ENCODE measurements around the gene ITPR2.

ITPR2 gene

GRCh38 chr12:26460361-26460760 is 372.6 kb downstream of the ITPR2 start:
- no peak overlapping the region for H3K4me3 ChIP-seq (ENCODE audit: low read depth, low read length)
- TF ChIP-seq CTCF (IDR thresholded peaks at IDR 0.05; ENCODE audit: borderline replicate concordance, insufficient read depth, low read depth, low read length) = no peak

GRCh38 chr12:26455936-26456574 is 376.9 kb downstream of the ITPR2 start:
- no peak for TF ChIP-seq CTCF (IDR thresholded peaks at IDR 0.05; ENCODE audit: borderline replicate concordance, insufficient read depth, low read depth, low read length)
- no peak overlapping the region for H3K4me3 ChIP-seq (ENCODE audit: low read depth, low read length)

- no peak overlapping the region for H3K4me3 ChIP-seq (ENCODE audit: low read depth, low read length)
- TF ChIP-seq CTCF (IDR thresholded peaks at IDR 0.05; ENCODE audit: borderline replicate concordance, insufficient read depth, low read depth, low read length) = no peak
Observed at GRCh38 chr12:26453246-26453645, 379.7 kb downstream of the ITPR2 start.

GRCh38 chr12:26452511-26452910 is 380.5 kb downstream of the ITPR2 start:
- no peak for TF ChIP-seq CTCF (IDR thresholded peaks at IDR 0.05; ENCODE audit: borderline replicate concordance, insufficient read depth, low read depth, low read length)

GRCh38 chr12:26451763-26452162 is 381.2 kb downstream of the ITPR2 start:
- no peak for TF ChIP-seq CTCF (IDR thresholded peaks at IDR 0.05; ENCODE audit: borderline replicate concordance, insufficient read depth, low read depth, low read length)
- no peak overlapping the region for H3K4me3 ChIP-seq (ENCODE audit: low read depth, low read length)

More at GRCh38 chr12:26452511-26452910, 380.5 kb downstream of the ITPR2 start:
- H3K4me3 ChIP-seq (ENCODE audit: low read depth, low read length) = no peak overlapping the region

GRCh38 chr12:26445909-26446308 is 387.1 kb downstream of the ITPR2 start:
- no peak overlapping the region for H3K4me3 ChIP-seq (ENCODE audit: low read depth, low read length)
- no peak for TF ChIP-seq CTCF (IDR thresholded peaks at IDR 0.05; ENCODE audit: borderline replicate concordance, insufficient read depth, low read depth, low read length)

GRCh38 chr12:26443309-26443708 is 389.7 kb downstream of the ITPR2 start:
- no peak for TF ChIP-seq CTCF (IDR thresholded peaks at IDR 0.05; ENCODE audit: borderline replicate concordance, insufficient read depth, low read depth, low read length)
- H3K4me3 ChIP-seq (ENCODE audit: low read depth, low read length) = no peak overlapping the region

Data from GM12875 (cell line).